ENCODE data around the gene TSPAN7. TPM values are rescaled to one million over a fixed set of nuclear protein-coding genes. Genes with fewer than 3 reads are reported as not detected.

Gene TSPAN7
- total RNA-seq, 2 donors from 2014 or later, result 6.2 to 15.1 TPM

GRCh38 chrX:38570396-38570795 is 9.1 kb downstream of the TSPAN7 start:
- Histone ChIP-seq H3K36me3 (ENCODE audit: control insufficient read depth, insufficient read depth, low read length) (no peaks in the 10 kb centered on the region), H3K4me3 (ENCODE audit: low read length) (no peak overlapping the region), H3K9me3 (ENCODE audit: control insufficient read depth, low read length) (no peaks in the 10 kb centered on the region), H3K27ac (ENCODE audit: low read depth, low read length) (no peak overlapping the region), H3K27me3 (ENCODE audit: control insufficient read depth, insufficient read depth, low read length, poor library complexity, severe bottlenecking) (no peaks in the 10 kb centered on the region), H3K4me1 (ENCODE audit: control insufficient read depth, insufficient read depth, low read length) (no peaks in the 10 kb centered on the region), H3K9ac (ENCODE audit: extremely low read depth, low read length, poor library complexity, severe bottlenecking) (no peak overlapping the region)
- no peak for DNase-seq
- Mint-ChIP-seq H3K4me1 (peaks cover 2% of the 10 kb centered on the region), H3K4me3 (no peak overlapping the region), H3K9me3 (peaks cover 30% of the 10 kb centered on the region), H3K27ac (no peak overlapping the region), H3K27me3 (ENCODE audit: insufficient read depth) (no peaks in the 10 kb centered on the region), H3K36me3 (ENCODE audit: low read depth) (no peaks in the 10 kb centered on the region)
- no peak for TF ChIP-seq CTCF (conservative IDR thresholded peaks at IDR 0.05)
- WGBS, 2 experiments (ENCODE audit: insufficient coverage in 1 of 2, insufficient read length in 1 of 2), result 83% methylated on average over 1 of the region's 1 CpG; no CpG with 5 or more reads in 1 of the 2 experiments

- H3K4me3 ChIP-seq (ENCODE audit: low read length), result no peak overlapping the region
- H3K27me3 Mint-ChIP-seq (ENCODE audit: insufficient read depth), result no peaks in the 10 kb centered on the region
- H3K9me3 Mint-ChIP-seq, result peaks cover 27% of the 10 kb centered on the region
- H3K27ac ChIP-seq (ENCODE audit: low read depth, low read length), result no peak overlapping the region
- no peak overlapping the region for H3K27ac Mint-ChIP-seq
- TF ChIP-seq CTCF (conservative IDR thresholded peaks at IDR 0.05), result no peak
- no peak overlapping the region for H3K9ac ChIP-seq (ENCODE audit: extremely low read depth, low read length, poor library complexity, severe bottlenecking)
- no peaks in the 10 kb centered on the region for H3K4me1 ChIP-seq (ENCODE audit: control insufficient read depth, insufficient read depth, low read length)
- no peaks in the 10 kb centered on the region for H3K36me3 ChIP-seq (ENCODE audit: control insufficient read depth, insufficient read depth, low read length)
- no peak overlapping the region for H3K4me3 Mint-ChIP-seq
- peaks cover 2% of the 10 kb centered on the region for H3K4me1 Mint-ChIP-seq
- DNase-seq, result no peak
- H3K9me3 ChIP-seq (ENCODE audit: control insufficient read depth, low read length), result no peaks in the 10 kb centered on the region
- no peaks in the 10 kb centered on the region for H3K36me3 Mint-ChIP-seq (ENCODE audit: low read depth)
- no peaks in the 10 kb centered on the region for H3K27me3 ChIP-seq (ENCODE audit: control insufficient read depth, insufficient read depth, low read length, poor library complexity, severe bottlenecking)
Observed at GRCh38 chrX:38571058-38571457, 9.7 kb downstream of the TSPAN7 start.

GRCh38 chrX:38574858-38575257 is 13.5 kb downstream of the TSPAN7 start:
- no peak for DNase-seq
- H3K9me3 ChIP-seq (ENCODE audit: control insufficient read depth, low read length), result no peaks in the 10 kb centered on the region
- H3K4me3 ChIP-seq (ENCODE audit: low read length), result no peak overlapping the region
- 91% methylated on average over 2 of the region's 2 CpGs; no CpG with 5 or more reads in 1 of the 2 experiments for WGBS, 2 experiments (ENCODE audit: insufficient coverage in 1 of 2, insufficient read length in 1 of 2)
- Mint-ChIP-seq H3K4me3 (no peak overlapping the region), H3K4me1 (peaks cover 5% of the 10 kb centered on the region), H3K27me3 (ENCODE audit: insufficient read depth) (no peaks in the 10 kb centered on the region), H3K9me3 (peaks cover 9% of the 10 kb centered on the region), H3K36me3 (ENCODE audit: low read depth) (no peaks in the 10 kb centered on the region), H3K27ac (no peak overlapping the region)
- TF ChIP-seq CTCF (conservative IDR thresholded peaks at IDR 0.05), result no peak
- H3K9ac ChIP-seq (ENCODE audit: extremely low read depth, low read length, poor library complexity, severe bottlenecking), result no peak overlapping the region
- no peaks in the 10 kb centered on the region for H3K4me1 ChIP-seq (ENCODE audit: control insufficient read depth, insufficient read depth, low read length)
- H3K27me3 ChIP-seq (ENCODE audit: control insufficient read depth, insufficient read depth, low read length, poor library complexity, severe bottlenecking), result no peaks in the 10 kb centered on the region
- no peaks in the 10 kb centered on the region for H3K36me3 ChIP-seq (ENCODE audit: control insufficient read depth, insufficient read depth, low read length)
- H3K27ac ChIP-seq (ENCODE audit: low read depth, low read length), result no peak overlapping the region
